PFSK-1 (cell line): ENCODE results near the gene FBXL7.

ENCODE experiments used
- FOXP2 ChIP-seq: optimal IDR thresholded peaks from 2 replicates; pipeline ENCODE3; 2011; ENCODE audit warnings: borderline replicate concordance, control low read depth, inconsistent platforms; ENCODE audit not compliant: insufficient read depth; ENCODE audit errors: extremely low read length, extremely low read depth
- POLR2AphosphoS5 ChIP-seq: IDR thresholded peaks from 2 replicates; pipeline ENCODE4 v1.6.1; 2012; ENCODE audit warnings: low read depth, mild to moderate bottlenecking, control low read depth, low read length, moderate library complexity
- REST ChIP-seq, 2 experiments: IDR thresholded peaks; 2 replicates each; pipeline versions ENCODE4 v1.6.1 to v1.8.0; 2011 to 2012; ENCODE audit warnings: low read depth in 2 of 2, low read length in 2 of 2, control low read depth in 1 of 2, inconsistent platforms in 1 of 2, mild to moderate bottlenecking in 1 of 2, moderate library complexity in 1 of 2; ENCODE audit not compliant: insufficient read depth in 1 of 2
- SIN3A ChIP-seq: IDR thresholded peaks from 2 replicates; pipeline ENCODE4 v1.6.1; 2012; ENCODE audit warnings: mild to moderate bottlenecking, low read length, moderate library complexity, borderline replicate concordance; ENCODE audit not compliant: insufficient read depth
- TAF1 ChIP-seq: IDR thresholded peaks from 2 replicates; pipeline ENCODE4 v1.6.1; 2012; ENCODE audit warnings: low read length, control low read depth, borderline replicate concordance; ENCODE audit not compliant: insufficient read depth

The FBXL7 gene

DNA sequence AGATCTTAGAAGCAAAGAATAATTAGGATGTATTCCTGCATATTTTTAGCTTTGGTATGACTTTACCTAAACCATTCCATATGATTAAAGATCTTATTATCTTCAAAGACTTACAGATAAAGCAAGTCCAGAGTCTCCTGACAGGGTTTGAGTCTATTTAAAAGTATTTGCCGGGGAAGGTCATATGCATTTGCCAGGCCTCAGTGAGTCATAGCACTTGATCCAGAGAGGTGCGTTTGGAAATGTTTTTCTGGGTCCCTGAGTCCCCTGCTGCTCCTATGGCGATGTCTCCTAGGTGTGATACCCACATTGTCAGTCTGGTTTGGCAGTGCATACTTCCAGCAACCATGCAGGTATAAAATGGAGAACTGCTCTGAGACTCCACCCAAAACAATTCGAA lies 217.0 kb downstream of the FBXL7 start:
- TF ChIP-seq POLR2AphosphoS5: no peak
- no peak for TF ChIP-seq TAF1
- no peak for TF ChIP-seq SIN3A
- TF ChIP-seq FOXP2: no peak
- no peak for TF ChIP-seq REST (IDR thresholded peaks at IDR 0.05; ENCODE audit: insufficient read depth in 1 of 2, low read depth in 2 of 2, low read length in 2 of 2)

GRCh38 chr5:15718421-15719179 lies 218.6 kb downstream of the FBXL7 start:
- no peak for TF ChIP-seq POLR2AphosphoS5
- TF ChIP-seq REST (IDR thresholded peaks at IDR 0.05; ENCODE audit: insufficient read depth in 1 of 2, low read depth in 2 of 2, low read length in 2 of 2): no peak
- TF ChIP-seq SIN3A: no peak

GRCh38 chr5:15719784-15720183 lies 219.8 kb downstream of the FBXL7 start:
- TF ChIP-seq POLR2AphosphoS5: no peak
- no peak for TF ChIP-seq SIN3A
- no peak for TF ChIP-seq TAF1
- TF ChIP-seq FOXP2: no peak
- no peak for TF ChIP-seq REST (IDR thresholded peaks at IDR 0.05; ENCODE audit: insufficient read depth in 1 of 2, low read depth in 2 of 2, low read length in 2 of 2)

DNA sequence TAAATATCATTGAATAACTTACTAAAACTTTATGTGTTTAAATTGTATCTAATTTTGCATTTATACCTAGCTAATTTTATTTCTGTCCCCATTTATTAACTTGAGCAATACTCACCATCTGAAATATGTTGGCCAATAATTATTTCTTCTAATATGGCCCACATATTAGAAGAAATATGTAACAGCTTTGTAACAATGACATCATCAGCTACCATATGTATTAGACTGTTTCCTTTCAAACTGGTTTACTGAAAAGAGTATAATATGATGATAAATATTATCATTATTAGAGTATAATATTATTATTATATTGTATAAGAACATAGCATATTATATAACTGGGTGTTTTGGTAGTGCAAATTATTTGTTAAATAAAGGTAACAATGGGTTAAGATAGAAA lies 220.5 kb downstream of the FBXL7 start:
- no peak for TF ChIP-seq REST (IDR thresholded peaks at IDR 0.05; ENCODE audit: insufficient read depth in 1 of 2, low read depth in 2 of 2, low read length in 2 of 2)
- no peak for TF ChIP-seq FOXP2

- TF ChIP-seq TAF1 (no peak), POLR2AphosphoS5 (no peak), REST (IDR thresholded peaks at IDR 0.05; ENCODE audit: insufficient read depth in 1 of 2, low read depth in 2 of 2, low read length in 2 of 2) (no peak), FOXP2 (no peak), SIN3A (no peak)
These were observed 222.3 kb downstream of the FBXL7 start for GRCh38 chr5:15722305-15722704.
